ENCODE results near the gene CAMKMT. TPM values are rescaled to one million over a fixed set of nuclear protein-coding genes. Genes with fewer than 3 reads are reported as not detected.
A peak's percentile ranks its signal among the peaks of the same experiment; 100 is the strongest.

Gene CAMKMT
- total RNA-seq, 3 donors from 2014 or later: 6.4 to 11.8 (median 10.5) TPM

DNA sequence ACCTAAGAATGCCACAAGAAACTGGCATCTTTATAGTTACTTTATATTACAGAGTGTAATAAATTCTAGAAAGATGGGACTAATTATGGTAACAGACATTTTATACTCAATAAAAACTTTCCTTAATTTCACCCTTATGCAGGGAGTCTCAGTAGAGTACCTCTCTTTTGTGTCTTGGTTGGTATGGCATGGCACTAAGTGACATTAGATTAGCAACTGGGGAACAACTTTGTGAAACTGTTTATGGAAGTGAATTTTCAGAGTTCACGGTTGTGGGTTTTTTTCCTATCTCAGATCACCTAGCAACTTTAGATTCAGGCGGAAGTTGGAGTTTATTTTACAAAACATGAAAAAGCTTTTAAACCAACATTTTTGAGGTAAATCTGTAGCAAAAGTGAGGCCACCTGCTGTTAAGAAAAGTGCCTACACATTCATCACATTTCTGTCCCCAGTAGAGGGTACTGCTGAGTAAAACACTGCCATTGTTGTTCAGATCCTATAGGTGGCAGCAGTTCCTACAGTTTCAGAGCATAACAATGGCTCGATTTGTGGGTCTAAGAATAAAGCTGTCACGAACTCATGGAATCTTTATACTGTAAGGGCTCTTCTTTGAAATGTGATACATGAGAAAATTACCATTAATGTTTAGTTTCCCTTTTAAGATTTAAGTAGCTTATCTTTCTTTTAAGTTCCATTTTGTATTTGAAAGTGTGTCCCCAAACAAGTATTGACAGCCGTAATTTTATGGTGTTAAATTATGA is 117.6 kb downstream of the CAMKMT start:
- TF ChIP-seq CTCF (IDR thresholded peaks at IDR 0.05): peak; percentile 97 to 99 (median 99)
- no peak for TF ChIP-seq POLR2AphosphoS5 (IDR thresholded peaks at IDR 0.05)
- no peak for TF ChIP-seq POLR2A (IDR thresholded peaks at IDR 0.05)
- Histone ChIP-seq H3K4me3 (no peak overlapping the region), H3K4me1 (no peaks in the 10 kb centered on the region), H3K27me3 (no peaks in the 10 kb centered on the region), H3K36me3 (no peaks in the 10 kb centered on the region), H3K9me3 (no peaks in the 10 kb centered on the region), H3K27ac (no peak overlapping the region)
- DNase-seq (ENCODE audit: low spot score in 2 of 2): no peak
- intact Hi-C loops (cut with DNase I; ENCODE audit: low total_unique reads): no loop called here

GRCh38 chr2:44480068-44480467 is 118.3 kb downstream of the CAMKMT start:
- H3K36me3 ChIP-seq: no peaks in the 10 kb centered on the region
- no peaks in the 10 kb centered on the region for H3K27me3 ChIP-seq
- DNase-seq (ENCODE audit: low spot score in 2 of 2): no peak
- intact Hi-C loops (cut with DNase I; ENCODE audit: low total_unique reads): no loop called here
- H3K27ac ChIP-seq: no peak overlapping the region
- H3K4me3 ChIP-seq: no peak overlapping the region
- TF ChIP-seq POLR2AphosphoS5 (IDR thresholded peaks at IDR 0.05) (no peak), CTCF (IDR thresholded peaks at IDR 0.05) (no peak), POLR2A (IDR thresholded peaks at IDR 0.05) (no peak)
- H3K4me1 ChIP-seq: no peaks in the 10 kb centered on the region
- no peaks in the 10 kb centered on the region for H3K9me3 ChIP-seq

GRCh38 chr2:44487052-44487451 is 125.3 kb downstream of the CAMKMT start:
- H3K36me3 ChIP-seq: no peaks in the 10 kb centered on the region
- no peak overlapping the region for H3K27ac ChIP-seq
- H3K27me3 ChIP-seq: no peaks in the 10 kb centered on the region
- intact Hi-C loops (cut with DNase I; ENCODE audit: low total_unique reads): no loop called here
- TF ChIP-seq POLR2AphosphoS5 (IDR thresholded peaks at IDR 0.05) (no peak), POLR2A (IDR thresholded peaks at IDR 0.05) (no peak), CTCF (IDR thresholded peaks at IDR 0.05) (no peak)
- H3K4me3 ChIP-seq: no peak overlapping the region
- no peaks in the 10 kb centered on the region for H3K4me1 ChIP-seq
- DNase-seq (ENCODE audit: low spot score in 2 of 2): no peak
- no peaks in the 10 kb centered on the region for H3K9me3 ChIP-seq

- TF ChIP-seq CTCF (IDR thresholded peaks at IDR 0.05): no peak
- no peak for TF ChIP-seq POLR2AphosphoS5 (IDR thresholded peaks at IDR 0.05)
- TF ChIP-seq POLR2A (IDR thresholded peaks at IDR 0.05): no peak
- no peak for DNase-seq (ENCODE audit: low spot score in 2 of 2)
- no peak overlapping the region for H3K27ac ChIP-seq
- no peaks in the 10 kb centered on the region for H3K27me3 ChIP-seq
- intact Hi-C loops (cut with DNase I; ENCODE audit: low total_unique reads): no loop called here
- no peaks in the 10 kb centered on the region for H3K4me1 ChIP-seq
- H3K4me3 ChIP-seq: no peak overlapping the region
- H3K36me3 ChIP-seq: no peaks in the 10 kb centered on the region
- H3K9me3 ChIP-seq: no peaks in the 10 kb centered on the region
These were observed 129.0 kb downstream of the CAMKMT start for GRCh38 chr2:44490726-44491125.

GRCh38 chr2:44494006-44494405 is 132.3 kb downstream of the CAMKMT start:
- DNase-seq (ENCODE audit: low spot score in 2 of 2): no peak
- no peak overlapping the region for H3K27ac ChIP-seq
- H3K27me3 ChIP-seq: no peaks in the 10 kb centered on the region
- H3K4me3 ChIP-seq: no peak overlapping the region
- no peaks in the 10 kb centered on the region for H3K36me3 ChIP-seq
- no peaks in the 10 kb centered on the region for H3K9me3 ChIP-seq
- intact Hi-C loops (cut with DNase I; ENCODE audit: low total_unique reads): no loop called here
- H3K4me1 ChIP-seq: no peaks in the 10 kb centered on the region
- TF ChIP-seq CTCF (IDR thresholded peaks at IDR 0.05) (no peak), POLR2A (IDR thresholded peaks at IDR 0.05) (no peak), POLR2AphosphoS5 (IDR thresholded peaks at IDR 0.05) (no peak)
